SHP77 (cell line): ENCODE measurements around the gene NOP56.

Experiments used
- DNase-seq, 2 experiments: peaks; one replicate each; lab custom pipeline; 2025; lab: John Stamatoyannopoulos, UW

The NOP56 gene

GRCh38 chr20:2701671-2702081 is 49.2 kb downstream of the NOP56 start:
- no peak for DNase-seq

DNA sequence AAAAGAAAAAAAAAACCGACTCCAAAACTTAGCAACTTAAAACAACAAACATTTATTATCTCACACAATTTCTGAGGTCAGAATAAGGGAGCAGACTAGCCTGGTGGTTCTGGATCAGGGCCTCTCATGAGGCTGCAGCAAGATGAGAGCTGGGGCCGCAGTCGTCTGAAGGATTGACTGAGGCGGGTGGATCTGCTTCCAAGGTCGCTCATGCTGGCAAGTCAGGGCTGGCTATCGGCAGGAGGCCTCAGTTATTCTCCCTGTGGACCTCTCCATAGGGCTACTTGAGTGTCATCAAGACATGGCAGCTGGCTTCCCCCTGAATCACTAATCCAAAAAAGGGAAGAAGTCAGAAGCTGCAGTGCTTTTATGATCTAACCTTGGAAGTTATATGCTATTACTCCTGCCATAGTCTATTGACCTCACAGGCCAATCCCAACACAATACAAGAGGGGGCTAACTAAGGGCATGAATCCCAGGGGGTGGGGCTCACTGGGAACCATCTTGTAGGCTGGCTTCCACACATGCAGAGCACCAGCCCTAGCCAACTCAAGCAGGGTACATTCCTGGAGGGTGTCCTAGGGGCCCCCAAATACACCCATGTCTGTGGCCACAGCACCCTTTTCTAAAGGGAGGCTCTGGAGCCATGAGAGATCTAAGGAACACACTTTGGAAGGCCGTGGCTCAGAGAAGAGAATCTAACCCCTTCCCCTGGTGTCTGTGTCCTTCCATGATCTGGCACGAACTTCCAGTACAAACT is 51.5 kb downstream of the NOP56 start:
- no peak for DNase-seq

GRCh38 chr20:2705931-2706645 is 53.7 kb downstream of the NOP56 start:
- no peak for DNase-seq

DNA sequence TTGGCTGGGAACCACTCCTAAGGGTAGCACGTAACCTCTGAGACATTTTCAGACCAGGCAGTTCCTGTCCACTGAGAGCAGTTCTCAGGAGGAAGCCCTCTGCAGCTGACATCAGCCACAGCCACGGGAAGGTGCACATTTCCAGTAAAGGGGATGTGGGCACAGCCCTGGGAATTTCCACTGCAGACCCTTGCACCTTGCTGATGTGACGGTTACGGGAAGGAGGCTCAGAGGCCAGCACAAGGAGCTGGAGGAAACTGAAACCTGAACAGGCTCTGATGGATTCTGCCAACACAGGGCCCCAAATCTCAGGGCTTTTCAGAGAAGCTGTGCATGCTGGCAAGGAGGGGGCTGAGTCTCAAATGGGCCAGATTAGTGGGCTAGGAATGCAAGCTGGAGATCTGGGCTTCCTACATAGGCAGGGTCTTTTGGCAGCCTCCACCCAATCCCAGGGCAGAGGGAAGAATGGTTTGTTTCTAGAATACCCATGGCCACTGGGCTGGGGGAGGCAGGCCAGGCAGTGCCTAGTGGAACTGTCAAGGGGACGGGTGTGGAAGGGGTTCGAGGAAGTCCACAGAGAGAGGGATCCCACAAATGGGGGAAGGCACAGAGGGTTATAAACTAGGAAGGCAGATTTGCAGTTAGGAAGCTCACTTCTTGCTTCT is 54.4 kb downstream of the NOP56 start:
- no peak for DNase-seq

DNA sequence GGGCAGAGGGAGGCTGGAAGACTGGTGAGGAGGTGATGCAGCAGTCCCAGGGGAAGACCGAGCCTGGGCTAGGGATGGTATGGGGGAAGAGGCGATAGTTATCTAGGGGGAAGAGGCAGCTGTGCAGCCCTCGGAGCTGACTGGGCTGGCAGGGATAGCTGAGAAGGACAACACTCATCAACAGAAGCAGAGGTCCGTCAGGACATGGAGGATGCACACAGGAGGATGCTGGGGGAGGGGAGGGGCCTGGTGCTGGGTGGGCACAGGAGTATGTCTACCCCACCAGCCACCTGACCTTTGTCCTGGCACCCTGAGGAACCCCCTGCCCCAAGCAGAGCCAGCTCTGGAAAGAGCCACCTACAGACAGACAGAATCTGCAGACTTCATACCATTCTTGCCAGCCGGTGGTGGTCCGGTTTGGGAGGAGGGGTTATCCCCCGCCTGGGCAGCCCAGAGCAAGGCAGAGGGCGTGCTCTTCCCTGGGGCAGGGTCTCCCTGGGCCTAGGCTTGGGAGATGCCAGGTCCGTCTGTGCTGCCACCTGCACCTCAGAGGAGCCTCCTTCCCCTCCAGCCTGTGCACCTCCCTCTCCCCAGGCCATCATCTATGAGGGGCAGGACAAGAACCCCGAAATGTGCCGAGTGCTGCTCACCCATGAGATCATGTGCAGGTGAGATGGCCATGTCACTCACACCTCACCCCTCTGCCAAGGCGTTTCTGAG is 55.1 kb downstream of the NOP56 start:
- DNase-seq: no peak
